Activated effector memory CD4-positive, alpha-beta T cell treated with Interleukin-2 at 50 U/mL for 16 hours (primary cell): ENCODE data around the gene COL11A2.

Experiments
- DNase-seq: peaks from one replicate; pipeline ENCODE4 v3.0.0-alpha.2; 2020

Gene COL11A2

DNA sequence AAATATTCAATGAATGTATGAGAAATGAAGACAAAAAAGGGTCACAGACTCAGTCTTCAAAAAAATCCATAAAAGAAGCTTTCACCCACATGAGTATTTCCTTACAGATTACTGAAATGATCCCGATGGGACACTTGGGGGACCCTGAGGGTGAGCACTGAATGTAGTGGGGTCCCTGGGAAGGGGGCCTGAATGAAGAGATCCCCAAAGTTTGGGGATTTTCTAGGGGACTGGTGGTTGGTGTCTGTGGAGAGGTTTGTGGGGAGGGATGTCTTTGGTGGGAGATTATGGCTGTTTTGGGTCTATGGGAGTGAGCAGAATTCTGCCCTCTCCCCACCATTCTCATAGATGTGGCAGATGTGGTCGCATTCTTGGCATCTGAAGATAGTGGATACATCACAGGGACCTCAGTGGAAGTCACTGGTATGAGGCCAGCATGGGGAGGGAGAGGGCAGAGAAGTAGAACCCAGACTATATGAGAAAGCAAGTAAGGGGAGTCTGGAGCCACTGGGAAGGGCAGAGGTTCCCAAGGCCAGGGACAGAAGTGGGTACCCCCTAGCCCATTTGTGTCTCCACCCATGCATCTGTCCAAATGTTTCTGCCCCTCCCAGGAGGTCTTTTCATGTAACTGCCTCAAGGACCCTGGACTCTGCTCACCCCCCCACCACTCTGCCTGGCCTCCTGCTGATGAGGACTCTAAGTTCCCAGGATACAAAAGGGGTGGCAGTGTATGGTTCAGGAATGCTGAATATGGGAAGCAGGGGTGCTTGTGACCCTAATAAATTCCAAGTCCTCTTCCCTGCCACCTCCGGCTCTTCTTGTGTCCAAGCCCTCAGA lies 14.0 kb upstream of the COL11A2 start:
- DNase-seq: no peak

DNA sequence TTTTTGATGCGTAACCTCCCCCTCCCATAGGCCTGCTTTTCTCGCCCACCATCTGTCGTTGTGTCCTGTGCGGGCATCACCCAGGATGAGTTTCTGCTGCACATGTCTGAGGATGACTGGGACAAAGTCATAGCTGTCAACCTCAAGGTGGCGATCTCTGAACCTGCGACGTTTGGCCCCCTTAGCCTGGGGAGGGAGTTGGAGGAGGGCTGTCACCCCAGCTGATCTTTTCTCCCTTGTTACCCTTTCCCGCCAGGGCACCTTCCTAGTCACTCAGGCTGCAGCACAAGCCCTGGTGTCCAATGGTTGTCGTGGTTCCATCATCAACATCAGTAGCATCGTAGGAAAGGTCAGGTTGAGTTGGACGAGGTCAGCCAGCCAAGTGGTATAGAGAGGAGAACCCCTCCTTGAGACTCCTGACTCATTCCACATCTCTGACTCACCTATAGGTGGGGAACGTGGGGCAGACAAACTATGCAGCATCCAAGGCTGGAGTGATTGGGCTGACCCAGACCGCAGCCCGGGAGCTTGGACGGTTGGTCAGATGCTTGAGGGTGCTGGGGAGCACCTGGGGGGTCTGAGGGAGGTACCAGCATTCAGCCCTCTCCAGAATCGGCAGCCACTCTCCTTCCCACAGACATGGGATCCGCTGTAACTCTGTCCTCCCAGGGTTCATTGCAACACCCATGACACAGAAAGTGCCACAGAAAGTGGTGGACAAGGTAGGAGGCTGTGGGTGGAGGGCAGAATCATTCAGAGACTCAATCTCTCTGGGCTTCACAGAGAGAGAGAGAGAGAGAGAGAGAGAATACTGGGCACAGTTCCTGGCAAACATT lies 13.1 kb upstream of the COL11A2 start:
- no peak for DNase-seq

DNA sequence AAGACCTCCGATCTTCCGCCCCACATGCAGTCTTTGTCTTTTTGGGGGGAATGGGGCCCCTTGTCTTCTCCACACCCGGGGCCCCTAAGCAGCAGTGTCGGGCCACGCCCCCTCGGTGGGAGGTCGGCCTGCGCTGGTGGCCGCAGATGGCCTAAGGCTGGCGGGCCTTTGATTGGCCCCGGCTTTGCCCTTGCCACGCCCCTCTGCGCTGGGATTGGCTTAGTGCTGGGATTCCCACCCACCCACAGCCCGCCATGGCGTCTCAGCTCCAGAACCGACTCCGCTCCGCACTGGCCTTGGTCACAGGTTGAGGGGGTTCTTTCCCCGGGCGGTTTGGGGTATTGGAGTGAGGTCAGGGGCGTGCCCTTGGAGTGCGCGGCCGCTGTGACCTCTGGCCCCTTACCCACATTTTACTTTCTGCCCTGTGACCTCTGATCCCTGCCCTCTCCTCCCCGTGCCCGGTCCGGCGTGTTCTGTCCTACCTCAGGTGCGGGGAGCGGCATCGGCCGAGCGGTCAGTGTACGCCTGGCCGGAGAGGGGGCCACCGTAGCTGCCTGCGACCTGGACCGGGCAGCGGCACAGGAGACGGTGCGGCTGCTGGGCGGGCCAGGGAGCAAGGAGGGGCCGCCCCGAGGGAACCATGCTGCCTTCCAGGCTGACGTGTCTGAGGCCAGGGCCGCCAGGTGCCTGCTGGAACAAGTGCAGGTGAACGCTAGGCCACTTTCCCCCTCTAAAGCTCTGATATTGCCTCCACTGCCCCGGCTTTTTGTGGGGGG lies 12.3 kb upstream of the COL11A2 start, which contains the start of gene HSD17B8:
Gene HSD17B8, plus strand, starts transcription at position 241 of the 776 bp plus-strand sequence. Its CDS starts 14 bp downstream, at position 255.
- DNase-seq: peak; percentile 86

DNA sequence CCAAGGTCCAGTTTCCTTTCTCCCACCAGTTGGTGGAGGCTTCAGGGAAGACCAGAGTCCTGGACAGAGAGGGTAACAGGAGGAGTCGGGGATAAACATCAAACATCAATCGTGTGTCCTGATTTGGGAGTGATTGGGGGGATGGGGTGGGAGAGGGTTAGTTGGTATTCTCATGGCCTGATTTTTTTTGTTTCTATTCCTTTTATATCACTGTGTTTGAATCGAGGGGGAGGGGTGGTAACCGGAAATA lies 11.8 kb upstream of the COL11A2 start:
- DNase-seq: no peak

DNA sequence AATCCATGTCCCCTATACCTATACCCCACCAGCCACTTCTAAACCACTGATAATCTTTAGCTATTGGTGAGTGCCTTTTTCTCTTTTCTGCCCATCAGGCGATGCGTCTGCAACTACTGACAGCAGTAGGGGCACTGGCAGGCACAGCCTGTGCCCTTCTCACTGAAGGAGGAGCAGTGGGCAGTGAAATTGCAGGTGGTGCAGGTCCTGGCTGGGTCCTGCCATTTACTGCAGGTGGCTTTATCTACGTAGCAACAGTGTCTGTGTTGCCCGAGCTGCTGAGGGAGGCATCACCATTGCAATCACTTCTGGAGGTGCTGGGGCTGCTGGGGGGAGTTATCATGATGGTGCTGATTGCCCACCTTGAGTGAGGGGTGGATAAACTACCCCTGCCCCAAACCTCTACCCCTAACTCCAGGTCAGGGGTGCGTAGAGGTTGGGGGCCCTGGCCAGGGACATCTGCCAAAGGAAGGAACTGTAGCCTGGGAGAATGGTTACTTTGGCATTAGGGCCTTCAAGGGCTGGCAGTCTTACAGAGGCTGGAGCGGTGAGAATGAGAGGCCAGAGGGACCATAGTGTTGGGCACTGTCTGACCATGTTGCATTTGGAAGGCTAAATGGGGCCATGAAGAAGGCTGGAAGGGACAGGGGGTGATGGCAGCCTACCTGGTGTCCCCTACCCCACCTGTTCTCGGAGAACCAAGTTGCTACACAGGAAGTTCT lies 11.3 kb upstream of the COL11A2 start:
- DNase-seq: no peak

DNA sequence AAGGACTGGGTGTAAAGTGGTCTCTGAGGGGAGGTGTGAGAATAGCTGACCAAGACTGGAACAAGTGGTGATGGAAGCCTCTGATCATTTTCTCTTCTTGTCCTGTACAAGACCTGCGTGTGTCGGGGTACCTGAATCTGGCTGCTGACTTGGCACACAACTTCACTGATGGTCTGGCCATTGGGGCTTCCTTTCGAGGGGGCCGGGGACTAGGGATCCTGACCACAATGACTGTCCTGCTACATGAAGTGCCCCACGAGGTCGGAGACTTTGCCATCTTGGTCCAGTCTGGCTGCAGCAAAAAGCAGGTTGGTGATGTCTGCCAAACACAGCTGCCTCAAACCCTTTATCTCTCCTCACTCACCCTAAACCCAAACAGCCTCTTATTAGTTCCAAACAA lies 10.5 kb upstream of the COL11A2 start:
- no peak for DNase-seq

DNA sequence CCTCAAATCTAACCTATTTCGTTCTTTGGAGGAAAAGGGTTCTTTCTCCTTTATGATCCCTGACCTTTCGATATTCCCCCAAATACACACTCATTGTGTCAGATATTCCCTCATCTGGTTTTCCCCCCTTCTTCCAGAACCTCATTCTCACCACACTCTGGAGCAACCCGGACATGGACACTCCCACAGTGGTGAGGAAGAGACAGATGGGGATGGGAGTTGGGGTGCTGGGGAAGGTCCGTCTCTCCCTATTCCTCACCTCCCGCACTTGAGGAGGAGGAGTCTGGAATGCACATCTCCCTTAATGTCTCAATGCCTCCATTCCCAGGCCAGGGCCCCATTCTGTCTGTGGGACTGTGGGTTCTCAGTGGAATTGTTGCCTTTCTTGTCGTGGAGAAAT lies 9.7 kb upstream of the COL11A2 start:
- no peak for DNase-seq

DNA sequence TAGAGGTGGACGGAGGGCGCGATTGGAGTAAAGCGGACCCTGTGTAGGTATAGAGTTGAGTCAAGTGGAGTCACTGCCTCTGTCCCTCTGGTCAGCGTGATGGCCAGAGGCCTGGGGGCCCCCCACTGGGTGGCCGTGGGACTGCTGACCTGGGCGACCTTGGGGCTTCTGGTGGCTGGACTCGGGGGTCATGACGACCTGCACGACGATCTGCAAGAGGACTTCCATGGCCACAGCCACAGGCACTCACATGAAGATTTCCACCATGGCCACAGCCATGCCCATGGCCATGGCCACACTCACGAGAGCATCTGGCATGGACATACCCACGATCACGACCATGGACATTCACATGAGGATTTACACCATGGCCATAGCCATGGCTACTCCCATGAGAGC lies 8.9 kb upstream of the COL11A2 start:
- no peak for DNase-seq

DNA sequence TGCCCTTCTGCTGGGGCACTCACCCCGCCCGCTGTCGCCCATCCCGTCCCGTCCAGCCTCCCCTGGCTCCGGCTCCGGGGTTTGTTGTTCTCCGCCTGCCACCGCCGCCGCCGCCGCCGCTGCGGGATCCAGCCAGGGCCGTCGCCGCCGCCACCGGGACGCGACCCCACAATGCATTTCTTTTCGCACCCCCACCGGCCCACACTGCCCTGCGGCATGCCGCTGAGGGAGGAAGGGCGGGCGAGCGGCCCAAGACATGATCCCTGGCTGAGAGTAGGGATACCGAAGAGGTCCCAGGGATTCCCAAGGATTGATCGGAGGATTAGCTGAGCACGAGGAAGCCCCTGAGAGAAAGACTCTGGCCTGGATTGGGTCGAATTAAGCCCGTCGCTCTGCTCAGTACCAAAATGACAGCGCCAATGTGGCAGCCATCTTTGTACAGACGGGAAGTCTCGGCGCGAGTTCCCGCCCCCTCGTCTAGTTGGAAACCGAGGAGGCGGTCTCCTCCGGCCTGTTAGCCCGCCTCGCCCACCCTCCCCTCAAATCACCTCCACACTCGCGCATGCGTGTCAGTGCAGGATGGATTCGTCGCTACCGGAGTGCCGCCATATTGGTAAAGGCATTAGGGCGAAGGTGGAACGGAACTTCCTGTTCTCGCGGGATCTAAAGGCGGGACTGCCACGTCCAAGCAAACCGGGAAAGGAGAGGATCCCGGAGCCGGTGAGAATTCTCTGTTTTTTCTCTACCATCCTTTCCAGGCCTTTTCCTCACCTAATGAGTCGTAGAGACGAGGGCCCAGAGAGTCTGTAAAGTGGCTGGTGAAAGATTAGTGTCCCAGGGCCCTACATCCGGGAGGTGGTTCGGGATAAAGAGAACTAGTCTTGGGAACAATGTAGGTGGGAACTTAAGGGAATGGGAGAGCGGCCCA lies 8.2 kb upstream of the COL11A2 start, which contains the start of the genes RXRB and SLC39A7:
Gene RXRB, minus strand, starts transcription at position 447 of the 928 bp plus-strand sequence. Its CDS starts 189 bp downstream, at position 258.
Gene SLC39A7, plus strand, starts transcription at position 649 of the 928 bp plus-strand sequence. CDS start 379 bp downstream, outside the sequence.
- peak; percentile 98 for DNase-seq

DNA sequence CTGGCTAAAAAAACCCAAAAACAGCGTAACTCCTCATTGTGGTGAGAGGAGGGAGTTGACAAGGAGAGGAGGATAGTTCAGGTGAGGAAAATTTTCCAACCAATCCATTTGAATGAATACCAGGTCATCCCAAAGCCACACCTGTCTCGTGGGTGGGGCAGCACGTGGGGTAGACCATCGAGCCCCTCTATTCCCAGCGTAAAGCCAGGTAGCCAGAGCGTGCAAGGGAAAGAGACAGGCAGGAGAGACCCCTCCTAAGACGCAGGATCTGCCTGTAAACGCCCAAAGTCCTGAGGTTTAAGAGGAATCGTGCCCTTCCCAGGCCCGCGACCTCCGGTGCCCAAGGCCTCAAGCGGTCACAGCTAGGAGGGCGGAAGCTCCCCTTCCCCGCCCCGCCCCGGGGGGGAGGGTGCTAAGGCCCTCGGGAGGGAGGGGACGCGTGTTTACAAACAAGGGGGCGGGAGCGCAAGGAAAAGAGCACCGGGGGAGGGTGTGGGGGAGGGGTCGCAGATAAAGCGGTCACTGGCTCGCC lies 7.5 kb upstream of the COL11A2 start:
- peak; percentile 63 for DNase-seq

DNA sequence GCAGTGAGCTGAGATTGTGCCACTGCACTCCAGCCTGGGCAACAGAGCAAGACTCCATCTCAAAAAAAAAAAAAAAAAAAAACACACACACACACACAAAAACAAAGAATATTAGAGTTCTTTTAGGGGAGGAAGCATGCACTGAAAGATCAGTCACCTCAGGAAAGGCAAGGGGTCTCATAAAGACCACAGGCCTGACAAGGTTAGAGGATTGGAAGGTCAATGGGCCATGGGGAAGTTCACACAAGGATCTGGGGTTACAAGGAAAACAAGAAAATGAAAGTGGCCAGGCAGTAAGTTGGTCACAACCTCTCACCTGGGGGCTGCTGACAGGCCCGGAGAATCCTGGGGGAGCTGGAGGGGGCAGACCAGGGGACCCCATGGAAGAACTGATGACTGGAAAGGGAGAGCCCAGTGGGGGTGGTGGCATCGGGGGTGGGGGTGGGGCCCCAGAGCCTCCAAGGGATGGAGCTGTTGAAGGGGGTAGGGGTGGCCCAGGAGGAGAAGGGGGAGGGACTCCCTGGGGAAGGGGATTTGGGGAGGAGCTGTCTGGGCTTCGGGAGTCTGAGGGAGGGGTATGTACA lies 6.7 kb upstream of the COL11A2 start:
- no peak for DNase-seq

DNA sequence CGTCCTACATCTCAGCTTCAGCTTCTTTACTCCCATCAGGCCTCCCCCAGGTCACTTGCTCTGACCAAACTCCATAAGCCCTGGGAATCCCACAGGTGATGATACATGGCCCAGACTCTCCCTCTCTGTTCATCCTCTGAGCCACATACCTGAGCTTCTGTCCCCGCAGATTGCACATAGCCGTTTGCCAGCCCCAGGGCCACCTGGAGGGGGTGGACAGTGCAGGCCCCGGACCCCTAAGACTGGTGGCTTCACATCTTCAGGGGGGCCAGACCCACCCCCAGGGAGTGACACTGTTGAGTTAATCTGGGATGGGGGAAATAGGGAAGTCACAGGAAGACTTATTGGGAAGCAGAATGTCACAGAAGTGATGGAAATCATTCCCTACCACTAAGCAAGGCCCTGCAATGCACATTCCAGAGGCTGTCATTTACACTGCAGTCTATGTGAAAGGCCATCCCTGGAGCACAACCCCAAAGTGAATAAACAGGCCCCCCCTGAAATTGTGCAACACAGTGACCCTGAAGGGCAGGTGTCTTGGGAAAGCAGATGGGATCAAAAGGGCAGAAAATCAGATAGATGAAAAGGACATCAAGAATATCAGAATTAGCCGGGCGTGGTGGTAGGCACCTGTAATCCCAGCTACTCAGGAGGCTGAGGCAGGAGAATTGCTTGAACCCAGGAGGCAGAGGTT lies 6.0 kb upstream of the COL11A2 start:
- DNase-seq: no peak

DNA sequence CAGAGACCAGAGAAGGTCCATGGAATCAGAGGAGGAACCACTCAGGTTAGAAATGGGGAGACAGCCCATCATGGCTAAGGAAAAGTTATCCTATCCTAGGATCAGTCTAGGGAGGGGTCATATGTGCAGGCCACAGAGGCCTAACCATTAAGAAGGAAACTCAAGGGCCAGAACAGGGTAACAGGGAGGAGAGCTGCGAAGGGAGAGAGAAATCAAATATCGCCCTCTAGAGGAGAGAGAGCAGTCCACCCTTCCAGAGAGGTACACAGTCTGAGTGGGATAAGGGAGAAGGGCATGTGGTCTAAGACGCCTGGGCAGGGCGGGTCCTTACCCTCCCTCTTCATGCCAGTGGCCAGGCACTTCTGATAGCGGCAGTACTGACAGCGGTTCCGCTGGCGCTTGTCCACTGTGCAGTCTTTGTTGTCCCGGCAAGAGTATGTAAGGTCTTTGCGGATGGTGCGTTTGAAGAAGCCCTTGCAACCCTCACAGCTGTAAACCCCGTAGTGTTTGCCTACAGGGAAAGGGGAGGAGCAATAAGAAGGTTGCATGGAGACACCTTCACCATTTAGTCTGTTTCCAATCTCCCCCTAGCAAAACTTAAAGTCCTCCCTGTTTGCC lies 5.3 kb upstream of the COL11A2 start:
- DNase-seq: no peak

DNA sequence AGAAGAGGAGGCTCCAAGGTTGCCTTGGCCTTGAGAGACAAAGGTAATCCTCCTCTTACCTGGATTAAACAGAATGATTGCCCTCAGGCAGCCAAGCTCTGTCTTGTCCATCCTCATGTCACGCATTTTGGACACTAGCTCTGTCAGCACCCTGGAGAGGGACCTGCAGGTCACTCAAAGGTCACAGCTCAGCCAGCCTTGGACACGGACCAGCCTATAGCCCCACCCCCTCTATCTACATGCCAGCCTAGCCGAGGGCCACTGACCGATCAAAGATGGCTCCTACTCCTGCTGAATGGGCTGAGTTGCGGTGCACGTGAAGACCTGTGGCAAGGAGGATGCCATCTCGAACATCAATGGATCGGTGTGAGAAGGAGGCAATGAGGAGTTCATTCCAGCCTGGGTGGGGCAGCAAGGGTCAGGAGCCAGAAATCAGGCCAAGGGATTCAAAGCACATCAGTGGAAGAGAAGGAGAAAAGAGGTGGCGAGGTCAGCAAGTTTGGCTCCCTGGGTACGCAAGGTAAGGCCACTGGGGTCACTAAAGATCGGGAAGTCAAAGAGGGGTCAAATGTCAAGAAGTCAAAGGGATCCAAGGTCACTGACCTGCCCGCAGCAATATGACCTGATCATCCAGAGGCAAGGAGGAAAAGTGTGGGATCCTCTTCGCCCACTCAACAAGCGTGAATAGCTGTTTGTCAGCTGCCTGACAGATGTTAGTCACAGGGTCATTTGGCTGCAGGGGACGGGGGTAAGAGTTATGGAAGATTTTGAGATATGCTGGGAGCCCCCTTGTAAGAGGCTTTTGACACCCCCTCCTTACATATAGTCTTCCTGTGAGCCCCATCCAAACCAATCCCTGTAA lies 3.3 kb upstream of the COL11A2 start:
- no peak for DNase-seq

DNA sequence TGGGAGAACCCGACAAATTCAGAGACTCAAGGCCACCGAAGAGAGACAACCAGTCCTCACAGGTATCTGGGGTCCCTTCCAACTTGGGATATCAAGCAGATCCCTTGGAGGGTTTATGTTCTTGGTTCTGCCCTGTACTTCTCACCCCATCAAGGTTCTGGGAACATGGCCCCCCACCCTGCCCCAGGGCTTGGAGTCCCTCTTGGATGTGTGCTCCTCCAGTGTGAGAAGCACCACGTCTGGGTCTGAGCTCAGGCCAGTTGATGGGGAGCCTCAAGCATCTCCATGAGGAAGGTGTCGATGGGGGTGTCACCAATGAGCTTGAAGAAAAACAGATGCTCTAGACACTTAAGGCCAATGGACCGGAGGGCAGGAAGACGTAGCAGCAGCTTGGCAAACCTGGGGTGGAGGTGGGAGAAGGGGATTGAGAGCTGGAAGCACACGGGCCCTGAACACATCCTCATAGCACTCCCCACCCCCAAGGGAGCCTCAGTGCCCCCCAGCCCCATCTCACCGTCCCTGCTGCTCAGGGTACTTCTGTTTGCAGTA lies 2.2 kb upstream of the COL11A2 start:
- DNase-seq: no peak

DNA sequence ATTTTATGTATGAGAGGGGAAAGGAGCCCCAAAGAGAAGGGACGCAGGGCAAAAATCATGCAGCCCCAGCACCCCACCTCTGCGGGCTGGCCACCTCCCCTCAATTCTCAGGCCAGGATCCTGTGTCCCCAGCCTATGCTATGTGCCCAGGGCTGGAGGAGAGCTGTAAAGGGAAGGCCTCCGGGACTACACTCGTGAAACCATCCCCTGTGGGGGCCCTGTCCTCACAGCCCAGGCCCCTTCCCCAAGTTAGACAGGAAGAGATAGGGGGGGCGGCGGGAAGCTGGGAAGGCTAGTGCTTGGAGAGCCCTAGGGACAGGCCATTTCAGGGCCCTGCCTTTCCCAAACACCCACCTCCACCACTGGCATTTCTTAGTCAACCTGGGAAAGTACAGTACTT lies 1.4 kb upstream of the COL11A2 start:
- no peak for DNase-seq

DNA sequence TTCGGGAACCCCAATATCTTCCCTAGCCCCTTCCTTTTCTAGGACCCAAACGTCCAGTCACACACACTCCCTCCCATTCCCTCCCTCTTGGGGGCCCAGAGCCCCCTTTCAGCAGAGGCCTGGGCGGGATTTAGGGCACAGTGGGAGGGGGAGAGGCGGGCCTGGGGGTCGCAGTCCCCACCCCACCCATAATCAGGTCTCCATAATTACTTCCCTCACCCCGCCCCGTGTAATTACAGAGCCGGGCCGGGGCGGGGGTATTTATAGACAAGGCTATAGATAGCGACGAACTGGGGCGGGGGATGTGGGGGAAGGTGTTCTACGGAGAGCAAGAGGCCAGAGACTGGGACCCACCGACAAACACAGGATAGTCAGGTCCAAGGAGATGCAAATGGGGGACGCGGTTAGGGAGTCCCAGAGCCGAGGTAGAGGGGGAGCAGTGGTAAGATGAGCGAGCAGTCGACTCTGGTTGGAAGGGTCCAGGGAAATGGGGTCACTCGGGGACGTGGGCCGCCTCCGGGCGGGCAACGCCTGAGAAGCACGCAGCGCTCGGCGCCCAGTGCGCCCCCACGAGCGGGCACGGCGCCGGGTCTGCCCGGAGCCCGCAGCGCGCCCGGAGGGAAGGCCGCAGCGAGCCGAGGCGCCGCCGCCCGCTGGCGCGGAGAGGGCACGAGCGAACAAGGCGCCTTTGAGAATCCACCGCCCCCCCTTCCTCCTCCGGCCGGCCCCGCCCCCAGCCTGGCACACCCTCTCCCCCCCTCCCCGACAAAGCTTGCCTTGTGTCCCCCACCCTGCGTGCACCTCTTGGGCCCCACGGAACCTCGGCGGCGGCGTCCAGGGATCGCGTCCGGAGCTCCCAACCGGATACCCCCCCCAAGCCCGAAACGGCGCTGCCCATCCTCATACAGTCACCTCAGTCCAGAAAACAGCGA lies 670 bp upstream of the COL11A2 start:
- DNase-seq: no peak
